Fibroblast of the aortic adventitia (primary cell): ENCODE data around the gene ZNF625. TPM values are rescaled to one million over a fixed set of nuclear protein-coding genes. Genes with fewer than 3 reads are reported as not detected.

ENCODE experiments used
- DNase-seq: peaks from one replicate; pipeline ENCODE4 v3.0.0-alpha.2; 2010; ENCODE audit warnings: low read depth
- H3K4me3 ChIP-seq: 2 replicates; pipeline ENCODE4 v1.5.1; 2011; ENCODE audit warnings: low read depth, mild to moderate bottlenecking, control low read depth, low read length, moderate library complexity
- CTCF ChIP-seq: IDR thresholded peaks from 2 replicates; pipeline ENCODE4 v1.5.1; 2011; ENCODE audit warnings: mild to moderate bottlenecking, low read length, control low read depth, inconsistent platforms; ENCODE audit not compliant: insufficient read depth
- total RNA-seq: library from RNA; depleted of rRNA; stranded (reverse); fragments of >200 nt; gene quantifications from 2 replicates; pipeline ENCODE4 v1.2.3, GENCODE V29; 2012; ENCODE audit warnings: low replicate concordance

ZNF625 gene
- total RNA-seq, 1 donor = 7.2 TPM

GRCh38 chr19:12187625-12188024 lies 31.1 kb upstream of the ZNF625 start:
- DNase-seq = peak; percentile 5
- TF ChIP-seq CTCF = no peak
- H3K4me3 ChIP-seq = no peak overlapping the region

GRCh38 chr19:12180377-12180776 lies 23.8 kb upstream of the ZNF625 start:
- DNase-seq = no peak
- no peak for TF ChIP-seq CTCF
- no peak overlapping the region for H3K4me3 ChIP-seq

- H3K4me3 ChIP-seq = no peak overlapping the region
- no peak for TF ChIP-seq CTCF
- peak; percentile 7 for DNase-seq
These were observed 10.1 kb upstream of the ZNF625 start for GRCh38 chr19:12166626-12167025.

- TF ChIP-seq CTCF = no peak
- H3K4me3 ChIP-seq = peak overlapping the region; percentile 93
- DNase-seq = peak; percentile 34
These were observed 7.3 kb upstream of the ZNF625 start for GRCh38 chr19:12163826-12164225.

- peak; percentile 95 for DNase-seq
- peak within 1 kb of the TSS; percentile 93 for H3K4me3 ChIP-seq
These were observed 6.6 kb upstream of the ZNF625 start, which contains the start of gene ZNF136 for GRCh38 chr19:12162882-12163806. ZNF136 (plus strand) TSS chr19:12163096; CDS start chr19:12163204, 108 bp downstream.

GRCh38 chr19:12162513-12162881 lies 6.0 kb upstream of the ZNF625 start:
- no peak for TF ChIP-seq CTCF
- DNase-seq = no peak
- H3K4me3 ChIP-seq = peak overlapping the region; percentile 93

More at GRCh38 chr19:12162882-12163806, 6.6 kb upstream of the ZNF625 start, which contains the start of gene ZNF136:
- no peak for TF ChIP-seq CTCF
